Colonic mucosa (tissue), 4 donors: ENCODE measurements around the gene TYMP. TPM values are rescaled to one million over a fixed set of nuclear protein-coding genes. Genes with fewer than 3 reads are reported as not detected.

Source experiments
- DNase-seq: peaks from one replicate; pipeline ENCODE4 v3.0.0-alpha.2; 2020
- H3K27ac ChIP-seq: fragments of 200-600 bp; one replicate; pipeline ENCODE4 v1.8.0; 2021
- H3K27me3 ChIP-seq: fragments of 200-600 bp; one replicate; pipeline ENCODE4 v1.8.0; 2021
- H3K36me3 ChIP-seq: fragments of 200-600 bp; one replicate; pipeline ENCODE4 v1.8.0; 2021
- H3K4me1 ChIP-seq: fragments of 200-600 bp; one replicate; pipeline ENCODE4 v1.8.0; 2021; ENCODE audit warnings: mild to moderate bottlenecking
- H3K4me3 ChIP-seq: fragments of 200-600 bp; one replicate; pipeline ENCODE4 v1.8.0; 2021
- H3K9ac ChIP-seq, 2 donors: one replicate each; pipeline ENCODE4 v1.7.0; 2013; ENCODE audit warnings: control low read depth in 2 of 2, low read depth in 2 of 2, low read length in 2 of 2
- H3K9me3 ChIP-seq: fragments of 200-600 bp; one replicate; pipeline ENCODE4 v1.8.0; 2021
- CTCF ChIP-seq: fragments of 200-600 bp; IDR thresholded peaks from one replicate; pipeline ENCODE4 v1.8.0; 2022; ENCODE audit warnings: antibody characterized with exemption, mild to moderate bottlenecking
- intact Hi-C: fragments of 100-400 bp; cut with DNase I; formaldehyde crosslinking; loops from one replicate; pipeline ENCODE4 v1.14.1; 2022
- total RNA-seq, 2 donors: library from RNA; stranded (reverse); fragmentation: NEBNext Ultra II Directional in 1 of 2; extraction: Animal tissue kit (Norgen Biotek cat#: 25700) in 1 of 2; gene quantifications; one replicate each; pipeline ENCODE4 v1.2.1, GENCODE V29; 2021
- donor health status: healthy.
- donor health status: DM: no; HTN: no; CAD: no.
- donor health status: DM: no; HTN: no; CAD: no.

The TYMP gene
- total RNA-seq, 2 donors from 2014 or later: 22.6 to 28.0 TPM

DNA sequence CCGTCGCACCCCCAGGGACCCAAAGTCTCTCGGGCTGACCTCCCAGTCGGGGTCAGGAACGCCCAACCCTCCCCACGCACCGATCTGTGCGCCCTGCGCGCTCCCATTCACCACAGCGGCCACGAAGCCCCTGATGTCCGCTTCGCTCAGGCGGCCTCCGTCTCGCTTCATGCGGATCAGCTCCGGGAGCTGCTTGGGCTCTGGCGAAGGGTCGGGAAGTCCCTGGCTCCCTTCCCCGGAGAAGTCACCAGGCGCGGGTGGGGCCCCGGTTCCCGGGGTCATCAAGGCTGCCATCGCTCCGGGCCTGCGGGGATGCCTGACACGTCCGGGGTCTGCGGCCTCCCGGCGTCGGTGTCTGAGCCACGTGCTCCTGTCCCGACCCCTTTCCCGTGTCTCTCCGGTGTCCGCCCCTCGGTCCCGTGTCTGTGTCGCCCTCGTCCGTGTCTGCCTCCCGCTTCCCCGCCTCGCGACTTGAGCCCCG, 356 bp downstream of the TYMP start:
- H3K4me1 ChIP-seq: peaks cover 6% of the 10 kb centered on the region
- DNase-seq: no peak
- intact Hi-C loops: no loop called here
- no peaks in the 10 kb centered on the region for H3K36me3 ChIP-seq
- no peak for TF ChIP-seq CTCF
- no peaks in the 10 kb centered on the region for H3K9me3 ChIP-seq
- no peaks in the 10 kb centered on the region for H3K27me3 ChIP-seq
- H3K27ac ChIP-seq: peak overlapping the region; percentile 100
- H3K4me3 ChIP-seq: peak overlapping the region; percentile 55
- H3K9ac ChIP-seq: peak overlapping the region; percentile 95 to 98

- no peak for DNase-seq
- H3K27me3 ChIP-seq: no peaks in the 10 kb centered on the region
- no peaks in the 10 kb centered on the region for H3K9me3 ChIP-seq
- no peak for TF ChIP-seq CTCF
- intact Hi-C loops: no loop called here
- peak overlapping the region; percentile 100 for H3K27ac ChIP-seq
- H3K4me1 ChIP-seq: peaks cover 12% of the 10 kb centered on the region
- peak overlapping the region; percentile 55 for H3K4me3 ChIP-seq
- peak overlapping the region; percentile 95 to 98 for H3K9ac ChIP-seq
- no peaks in the 10 kb centered on the region for H3K36me3 ChIP-seq
Observed at GRCh38 chr22:50528682-50529415, 963 bp downstream of the TYMP start.

- DNase-seq: no peak
- Histone ChIP-seq H3K27me3 (no peaks in the 10 kb centered on the region), H3K27ac (peak overlapping the region; percentile 100), H3K36me3 (peaks cover 6% of the 10 kb centered on the region), H3K4me3 (peak overlapping the region; percentile 55), H3K9ac (no peak overlapping the region), H3K4me1 (peaks cover 16% of the 10 kb centered on the region), H3K9me3 (no peaks in the 10 kb centered on the region)
- TF ChIP-seq CTCF: no peak
- intact Hi-C loops: no loop called here
Observed at GRCh38 chr22:50527921-50528681, 1.7 kb downstream of the TYMP start.

GRCh38 chr22:50526834-50527801, 2.7 kb downstream of the TYMP start:
- Histone ChIP-seq H3K27me3 (no peaks in the 10 kb centered on the region), H3K27ac (peak overlapping the region; percentile 100), H3K36me3 (peaks cover 10% of the 10 kb centered on the region), H3K9ac (peak overlapping the region; percentile 86), H3K4me1 (peaks cover 16% of the 10 kb centered on the region), H3K4me3 (peak overlapping the region; percentile 85), H3K9me3 (no peaks in the 10 kb centered on the region)
- DNase-seq: peak; percentile 68
- intact Hi-C loops: no loop called here
- TF ChIP-seq CTCF: no peak
